Glutamatergic neuron (in vitro differentiated cells): ENCODE results near the gene PPP1R37. TPM values are rescaled to one million over a fixed set of nuclear protein-coding genes. Genes with fewer than 3 reads are reported as not detected.
A peak's percentile ranks its signal among the peaks of the same experiment; 100 is the strongest.

Experiments
- DNase-seq: peaks from one replicate; pipeline ENCODE4 v3.0.0; 2022
- H3K27ac Mint-ChIP-seq: one replicate; pipeline ENCODE4 v1.8.0; 2020; ENCODE audit warnings: mild to moderate bottlenecking, mixed read lengths, inconsistent platforms; ENCODE audit not compliant: unreplicated experiment
- H3K27me3 Mint-ChIP-seq: one replicate; pipeline ENCODE4 v1.8.0; 2020; ENCODE audit warnings: mild to moderate bottlenecking, moderate library complexity, mixed read lengths, inconsistent platforms; ENCODE audit not compliant: unreplicated experiment
- H3K36me3 Mint-ChIP-seq: one replicate; pipeline ENCODE4 v1.8.0; 2020; ENCODE audit warnings: mild to moderate bottlenecking, mixed read lengths, inconsistent platforms; ENCODE audit not compliant: unreplicated experiment
- H3K4me1 Mint-ChIP-seq: one replicate; pipeline ENCODE4 v1.8.0; 2020; ENCODE audit warnings: mild to moderate bottlenecking, low read depth, mixed read lengths, inconsistent platforms; ENCODE audit not compliant: unreplicated experiment
- H3K4me3 Mint-ChIP-seq: one replicate; pipeline ENCODE4 v1.8.0; 2020; ENCODE audit warnings: mild to moderate bottlenecking, mixed read lengths, inconsistent platforms; ENCODE audit not compliant: unreplicated experiment
- H3K9me3 Mint-ChIP-seq: one replicate; pipeline ENCODE4 v1.8.0; 2020; ENCODE audit warnings: mild to moderate bottlenecking, moderate library complexity, mixed read lengths, inconsistent platforms; ENCODE audit not compliant: unreplicated experiment
- total RNA-seq: library from RNA; stranded (reverse); fragmentation: NEBNext Ultra II Directional; extraction: Animal tissue kit (Norgen Biotek cat#: 25700); gene quantifications from one replicate; pipeline ENCODE4 v1.2.1, GENCODE V29; 2021; ENCODE audit not compliant: unreplicated experiment
- TF ChIP-seq, protein P1 (sequence below): fragments of 200-600 bp; sonication (generic); IDR thresholded peaks from one replicate; pipeline ENCODE4 v1.5.0; 2021; ENCODE audit not compliant: partially characterized antibody, unreplicated experiment

Gene PPP1R37
- total RNA-seq, 1 donor from 2014 or later = 49.5 TPM

DNA sequence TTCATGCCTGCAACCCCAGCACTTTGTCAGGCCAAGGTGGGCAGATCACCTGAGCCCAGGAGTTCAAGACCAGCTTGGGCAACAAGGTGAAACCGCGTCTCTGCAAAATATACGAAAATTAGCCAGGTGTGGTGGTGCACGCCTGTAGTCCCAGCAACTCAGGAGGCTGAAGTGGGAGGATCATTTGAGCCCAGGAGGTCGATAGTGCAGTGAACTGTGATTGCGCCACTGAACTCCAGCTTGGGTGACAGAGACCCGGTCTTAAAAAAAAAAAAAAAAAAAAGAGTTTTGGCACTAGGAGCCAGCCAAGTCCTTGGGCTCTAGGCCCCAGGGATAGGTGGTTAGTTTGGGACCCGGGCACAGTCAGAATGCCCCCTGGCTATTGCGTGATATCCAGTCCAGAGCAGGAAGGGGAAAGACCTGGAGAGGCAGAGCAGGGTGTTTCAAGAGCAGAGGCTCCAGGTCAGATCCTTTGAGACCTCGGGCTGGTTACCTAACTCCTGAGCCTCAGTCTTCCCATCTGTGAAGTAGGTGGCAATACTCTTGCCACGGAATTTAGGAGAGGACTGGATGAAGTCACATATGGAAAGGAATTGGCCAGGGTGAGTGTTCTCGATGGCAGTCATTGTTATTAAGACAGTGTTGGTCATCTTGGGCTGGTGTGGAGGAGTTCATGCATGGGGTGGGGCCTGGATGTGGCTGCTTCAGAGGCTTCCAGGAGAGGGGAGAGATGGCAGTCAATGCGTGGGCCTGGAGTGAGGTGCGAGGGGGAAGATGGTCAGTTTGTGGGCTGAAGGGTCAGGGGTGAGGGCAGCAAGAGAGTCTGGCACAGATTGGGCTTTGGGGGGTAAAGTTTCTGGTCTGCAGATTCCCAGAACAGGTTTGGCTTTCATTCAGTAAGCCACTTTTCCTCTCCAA lies 2.8 kb downstream of the PPP1R37 start:
- no peak for DNase-seq
- Mint-ChIP-seq H3K36me3 (no peaks in the 10 kb centered on the region), H3K4me3 (peak overlapping the region; percentile 70), H3K4me1 (peaks cover 58% of the 10 kb centered on the region), H3K27me3 (peaks cover 17% of the 10 kb centered on the region), H3K27ac (peak overlapping the region; percentile 78), H3K9me3 (peaks cover 26% of the 10 kb centered on the region)
- TF ChIP-seq, protein P1, sequence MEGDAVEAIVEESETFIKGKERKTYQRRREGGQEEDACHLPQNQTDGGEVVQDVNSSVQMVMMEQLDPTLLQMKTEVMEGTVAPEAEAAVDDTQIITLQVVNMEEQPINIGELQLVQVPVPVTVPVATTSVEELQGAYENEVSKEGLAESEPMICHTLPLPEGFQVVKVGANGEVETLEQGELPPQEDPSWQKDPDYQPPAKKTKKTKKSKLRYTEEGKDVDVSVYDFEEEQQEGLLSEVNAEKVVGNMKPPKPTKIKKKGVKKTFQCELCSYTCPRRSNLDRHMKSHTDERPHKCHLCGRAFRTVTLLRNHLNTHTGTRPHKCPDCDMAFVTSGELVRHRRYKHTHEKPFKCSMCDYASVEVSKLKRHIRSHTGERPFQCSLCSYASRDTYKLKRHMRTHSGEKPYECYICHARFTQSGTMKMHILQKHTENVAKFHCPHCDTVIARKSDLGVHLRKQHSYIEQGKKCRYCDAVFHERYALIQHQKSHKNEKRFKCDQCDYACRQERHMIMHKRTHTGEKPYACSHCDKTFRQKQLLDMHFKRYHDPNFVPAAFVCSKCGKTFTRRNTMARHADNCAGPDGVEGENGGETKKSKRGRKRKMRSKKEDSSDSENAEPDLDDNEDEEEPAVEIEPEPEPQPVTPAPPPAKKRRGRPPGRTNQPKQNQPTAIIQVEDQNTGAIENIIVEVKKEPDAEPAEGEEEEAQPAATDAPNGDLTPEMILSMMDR = no peak

DNA sequence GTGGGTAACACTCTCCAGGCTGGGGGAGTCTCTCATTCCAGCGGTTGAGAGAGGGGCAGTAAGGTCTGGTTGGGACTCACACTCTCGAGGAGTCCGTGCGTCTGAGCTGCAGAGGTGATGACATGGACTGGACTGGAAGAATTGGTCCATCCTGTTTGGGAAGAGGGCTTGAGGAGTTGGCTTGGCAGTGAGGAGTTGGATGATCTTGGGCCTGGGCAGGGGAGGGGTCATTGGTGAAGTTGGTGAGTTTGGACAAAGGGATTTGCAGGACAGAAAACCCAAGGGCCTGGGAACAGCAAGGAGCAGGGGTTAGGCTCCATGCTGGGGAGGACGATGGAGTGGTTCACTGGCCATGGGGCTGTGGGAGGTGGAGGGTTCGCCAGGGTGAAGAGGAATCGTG lies 3.7 kb downstream of the PPP1R37 start:
- H3K4me1 Mint-ChIP-seq = peaks cover 60% of the 10 kb centered on the region
- DNase-seq = no peak

DNA sequence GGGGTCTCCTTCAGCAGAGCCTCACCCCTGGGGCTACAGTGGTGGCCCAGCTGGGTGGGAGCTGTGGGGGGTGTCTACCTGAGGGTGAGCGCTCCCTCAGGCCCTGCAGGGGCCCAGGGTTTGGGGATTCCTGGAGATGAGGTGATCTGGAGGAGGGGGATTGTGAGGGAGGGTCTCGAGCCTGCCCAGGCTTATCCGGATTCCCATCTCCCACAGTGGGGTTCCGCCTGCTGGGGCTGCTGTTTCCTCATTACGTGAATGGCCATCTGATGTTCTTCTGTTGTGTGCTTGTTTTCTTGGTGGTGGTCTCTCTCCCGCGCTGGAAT lies 4.4 kb downstream of the PPP1R37 start:
- H3K4me1 Mint-ChIP-seq = peaks cover 60% of the 10 kb centered on the region
- H3K27ac Mint-ChIP-seq = peak overlapping the region; percentile 85
- H3K27me3 Mint-ChIP-seq = peaks cover 22% of the 10 kb centered on the region
- no peaks in the 10 kb centered on the region for H3K36me3 Mint-ChIP-seq
- TF ChIP-seq, protein P1 = no peak
- H3K4me3 Mint-ChIP-seq = peak overlapping the region; percentile 61
- H3K9me3 Mint-ChIP-seq = peaks cover 24% of the 10 kb centered on the region
- DNase-seq = no peak

More for the DNA sequence above, 3.7 kb downstream of the PPP1R37 start:
- H3K27me3 Mint-ChIP-seq = peaks cover 19% of the 10 kb centered on the region
- H3K4me3 Mint-ChIP-seq = peak overlapping the region; percentile 70
- peak overlapping the region; percentile 85 for H3K27ac Mint-ChIP-seq
- no peaks in the 10 kb centered on the region for H3K36me3 Mint-ChIP-seq
- TF ChIP-seq, protein P1 = no peak
- peaks cover 28% of the 10 kb centered on the region for H3K9me3 Mint-ChIP-seq

DNA sequence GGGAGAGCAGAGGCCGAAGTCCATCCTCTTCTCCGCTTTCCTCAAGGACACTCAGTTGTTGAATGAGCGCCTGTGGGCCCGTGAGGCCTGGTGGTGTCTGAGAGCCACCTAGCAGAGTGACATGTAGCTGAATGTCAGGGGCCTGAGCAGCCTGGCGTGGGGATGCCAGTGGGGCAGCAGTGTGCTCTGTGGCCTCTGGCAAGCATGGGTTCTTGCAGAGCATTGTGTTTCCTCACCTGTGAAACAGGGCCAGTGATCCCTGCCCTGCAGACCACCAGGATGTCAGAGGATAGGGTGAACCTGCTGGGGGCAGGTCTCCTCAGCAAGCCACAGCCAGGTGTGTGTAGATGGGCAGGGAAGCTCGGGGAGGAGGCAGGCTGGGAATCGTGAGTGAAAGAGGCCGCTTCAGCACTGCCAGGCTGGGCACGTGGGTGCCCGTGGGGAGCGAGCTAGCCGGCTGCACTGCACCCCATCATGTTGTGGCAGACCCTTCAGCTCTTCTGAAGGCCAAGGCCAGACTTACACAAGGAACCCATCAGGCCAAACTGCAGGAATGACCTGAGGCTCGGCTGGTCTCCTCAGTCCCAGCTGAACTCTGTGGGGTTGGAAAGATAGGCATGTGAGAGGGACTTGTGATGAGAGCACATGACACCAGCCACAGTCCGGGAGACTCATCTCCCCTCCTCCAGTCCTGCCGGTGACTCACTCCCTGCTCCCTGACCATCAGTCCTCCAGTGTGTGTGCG lies 5.0 kb downstream of the PPP1R37 start:
- peaks cover 20% of the 10 kb centered on the region for H3K9me3 Mint-ChIP-seq
- DNase-seq = no peak
- peak overlapping the region; percentile 72 for H3K27ac Mint-ChIP-seq
- peaks cover 18% of the 10 kb centered on the region for H3K27me3 Mint-ChIP-seq
- peak overlapping the region; percentile 61 for H3K4me3 Mint-ChIP-seq
- TF ChIP-seq, protein P1 = no peak
- H3K4me1 Mint-ChIP-seq = peaks cover 60% of the 10 kb centered on the region
- H3K36me3 Mint-ChIP-seq = no peaks in the 10 kb centered on the region
